Ecto neural progenitor cell (in vitro differentiated cells): Measurements from ENCODE around the gene GLS.

Experiments
- DNase-seq: peaks from one replicate; pipeline ENCODE4 v3.0.0-alpha.2; 2018; ENCODE audit warnings: low spot score

Gene GLS

DNA sequence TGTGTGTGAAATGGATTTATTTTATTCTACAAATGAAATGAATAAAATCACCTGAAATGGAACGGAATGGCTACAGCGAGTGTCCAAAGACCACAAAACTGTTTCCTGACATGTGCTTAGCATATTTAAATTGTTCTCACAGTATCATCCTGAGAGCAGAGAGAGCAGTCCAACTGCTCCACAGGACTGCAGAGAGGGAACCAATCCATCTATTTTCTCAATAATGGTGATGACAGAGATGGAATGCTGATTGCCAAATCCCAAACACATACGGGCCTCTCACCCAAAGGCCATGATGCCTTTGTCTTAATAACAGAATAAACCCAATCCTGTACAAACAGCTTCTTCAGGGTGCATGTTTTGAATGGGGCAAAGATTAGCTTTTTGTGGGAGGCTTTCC is 92.2 kb downstream of the GLS start:
- no peak for DNase-seq

- DNase-seq, result no peak
Observed at GRCh38 chr2:190973262-190973661, 92.6 kb downstream of the GLS start.

- no peak for DNase-seq
Observed at GRCh38 chr2:190973726-190974628, 93.4 kb downstream of the GLS start.

DNA sequence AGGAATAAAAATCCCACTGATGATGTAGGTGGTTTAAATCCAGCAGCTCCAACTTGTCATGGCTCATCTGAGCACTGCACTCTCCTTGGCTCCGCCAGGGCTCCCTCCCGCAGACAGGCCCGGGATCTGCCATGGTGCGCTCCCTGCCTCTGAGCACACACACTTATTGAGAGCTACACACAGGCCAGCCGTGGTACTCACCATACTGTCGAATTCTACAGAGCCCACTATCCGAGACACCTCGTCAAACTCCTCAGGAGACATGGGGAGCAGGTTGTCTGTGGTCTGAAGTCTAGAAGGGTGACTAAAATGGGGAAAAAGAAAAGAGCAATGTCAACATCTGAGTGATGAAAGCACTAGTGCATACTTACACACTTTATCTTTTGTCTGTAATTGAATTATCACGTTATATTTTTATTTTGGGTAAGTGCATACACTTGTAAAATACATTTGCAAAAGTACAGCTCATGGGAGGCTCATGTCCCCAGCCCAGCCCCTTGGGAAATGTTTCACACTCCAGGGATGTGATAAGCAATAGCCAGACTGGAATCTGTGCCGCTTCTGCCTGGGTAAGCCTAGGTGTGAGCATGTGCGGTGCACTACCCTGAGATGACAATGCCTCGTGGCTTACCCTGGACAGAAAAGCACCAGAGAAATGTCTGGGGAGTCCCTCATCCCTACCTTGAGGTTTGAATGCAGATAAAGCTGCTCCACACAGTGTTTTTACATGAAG is 94.2 kb downstream of the GLS start:
- no peak for DNase-seq

DNA sequence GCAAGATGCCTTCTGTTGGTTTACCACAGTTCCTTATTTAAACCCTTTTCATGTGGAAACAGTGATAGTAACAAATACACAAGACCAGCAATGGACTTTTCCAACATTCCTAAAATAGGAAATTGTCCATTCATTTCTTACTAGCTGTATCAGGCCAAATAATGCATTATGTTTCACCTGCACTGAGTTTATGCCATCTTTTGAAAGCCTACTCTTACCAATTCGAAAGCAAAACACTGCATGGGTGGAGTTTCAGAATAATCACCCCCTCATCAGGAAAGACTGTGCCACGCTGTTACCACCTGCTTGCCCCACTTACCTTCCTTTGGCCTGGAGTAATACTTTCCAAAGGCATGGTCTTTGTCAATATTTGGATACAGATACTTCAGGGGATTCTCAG is 95.9 kb downstream of the GLS start:
- no peak for DNase-seq

- no peak for DNase-seq
Observed at GRCh38 chr2:190977505-190977904, 96.9 kb downstream of the GLS start.

- no peak for DNase-seq
Observed at GRCh38 chr2:190978389-190979053, 97.9 kb downstream of the GLS start.

GRCh38 chr2:190979906-190980629 is 99.4 kb downstream of the GLS start:
- peak; percentile 51 for DNase-seq

DNA sequence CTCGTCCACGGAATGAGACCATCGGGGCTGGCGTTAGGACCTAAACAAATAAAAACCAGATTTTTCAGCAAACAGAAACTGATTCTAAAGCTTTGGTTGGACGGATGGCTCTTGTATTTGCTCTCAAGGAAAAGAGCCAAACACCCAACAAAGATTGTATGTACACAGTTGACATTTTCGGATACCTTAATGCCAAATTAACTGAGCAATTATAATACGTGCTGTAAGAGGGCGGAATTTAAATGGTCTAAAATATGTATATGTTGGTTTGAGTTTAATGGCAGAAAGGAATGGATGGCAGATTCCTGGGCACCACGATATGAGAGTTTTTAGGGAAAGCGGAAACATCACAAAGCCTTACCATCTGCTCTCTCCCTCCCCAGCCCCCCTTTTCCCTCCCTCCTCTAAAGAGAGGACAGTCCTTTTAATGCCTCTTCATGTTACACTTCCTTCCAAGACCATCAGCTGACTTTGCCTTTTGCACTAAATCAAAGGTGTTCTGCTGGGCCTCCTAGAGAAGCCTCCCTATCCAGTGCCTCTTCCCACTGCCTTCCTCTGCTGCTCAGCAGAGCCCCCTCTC is 100.1 kb downstream of the GLS start:
- DNase-seq, result no peak

GRCh38 chr2:190981333-190981732 is 100.7 kb downstream of the GLS start:
- no peak for DNase-seq

DNA sequence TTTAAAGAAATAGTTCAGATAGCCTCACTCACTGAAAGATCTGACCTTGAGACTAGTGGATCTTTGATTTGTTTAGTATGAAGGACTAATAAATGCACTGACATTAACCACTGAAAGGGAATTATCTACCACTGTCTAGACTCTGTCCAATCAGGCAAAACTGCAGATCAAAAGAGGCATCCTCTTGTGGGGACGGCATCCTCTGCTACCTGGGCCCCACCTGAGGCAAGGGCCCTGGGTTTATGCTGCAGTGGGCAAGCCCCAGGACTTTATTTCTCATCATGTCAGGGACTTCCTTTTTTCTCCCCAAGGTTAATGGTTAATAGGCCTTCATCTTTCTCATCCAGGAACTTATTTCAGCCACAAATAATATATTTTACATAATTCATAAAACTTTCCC is 101.1 kb downstream of the GLS start:
- no peak for DNase-seq

GRCh38 chr2:190982262-190983034 is 101.8 kb downstream of the GLS start:
- DNase-seq, result no peak

- DNase-seq, result no peak
Observed at GRCh38 chr2:190984595-190984994, 104.0 kb downstream of the GLS start.

DNA sequence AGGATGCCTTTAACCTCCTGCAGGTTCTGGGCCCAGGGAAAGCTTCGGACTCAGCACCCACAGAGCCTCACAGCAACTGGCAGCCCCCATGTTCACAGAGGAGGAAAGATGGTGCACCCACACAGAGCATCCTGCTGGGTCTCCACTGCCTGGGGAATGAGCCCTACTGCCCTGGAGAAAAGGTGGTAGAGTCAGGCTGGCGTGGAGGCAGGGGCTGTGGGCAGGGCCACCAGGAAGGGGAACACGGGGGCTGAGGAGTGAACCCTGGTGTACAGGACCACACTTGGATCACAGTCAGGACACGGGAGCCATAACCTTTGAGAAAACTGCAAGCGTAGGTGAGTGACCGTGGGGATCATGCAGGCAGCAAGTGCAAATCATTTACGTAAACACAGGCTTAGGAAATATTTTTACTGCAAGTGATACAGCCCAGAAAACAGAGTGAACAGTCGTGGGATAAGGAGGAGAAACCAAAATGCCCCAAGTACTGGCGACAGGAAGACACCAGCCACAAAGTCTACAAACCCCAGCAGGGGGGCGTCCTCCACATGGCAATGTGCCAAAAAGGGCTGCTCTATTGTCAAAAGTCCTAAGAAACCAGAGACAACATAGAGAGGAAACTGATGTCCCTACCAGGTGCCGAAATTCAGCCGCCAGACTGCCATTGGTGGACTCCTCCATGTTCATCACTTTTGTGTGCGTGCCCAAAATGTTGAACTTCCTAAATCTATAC is 105.8 kb downstream of the GLS start:
- no peak for DNase-seq

- no peak for DNase-seq
Observed at GRCh38 chr2:190987116-190987515, 106.5 kb downstream of the GLS start.

DNA sequence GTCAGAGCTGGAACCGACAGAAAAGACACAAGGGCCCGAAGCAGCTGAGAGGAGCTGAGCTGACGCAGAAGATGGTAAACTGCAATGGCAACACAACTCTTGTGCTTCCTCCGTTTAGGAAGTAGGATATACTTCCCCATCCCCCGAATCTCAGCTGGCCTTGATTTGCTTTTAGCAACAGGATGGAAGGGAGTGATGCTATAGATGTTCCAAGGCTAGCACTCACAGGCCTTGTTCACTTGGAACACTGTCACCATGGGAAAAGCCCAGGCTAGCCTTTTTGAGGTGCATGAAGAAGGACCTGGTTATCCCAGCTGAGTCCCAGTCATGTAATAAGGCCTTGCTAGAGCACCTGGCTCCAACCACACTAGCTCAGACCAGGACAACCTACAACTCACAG is 107.3 kb downstream of the GLS start:
- DNase-seq, result no peak

DNA sequence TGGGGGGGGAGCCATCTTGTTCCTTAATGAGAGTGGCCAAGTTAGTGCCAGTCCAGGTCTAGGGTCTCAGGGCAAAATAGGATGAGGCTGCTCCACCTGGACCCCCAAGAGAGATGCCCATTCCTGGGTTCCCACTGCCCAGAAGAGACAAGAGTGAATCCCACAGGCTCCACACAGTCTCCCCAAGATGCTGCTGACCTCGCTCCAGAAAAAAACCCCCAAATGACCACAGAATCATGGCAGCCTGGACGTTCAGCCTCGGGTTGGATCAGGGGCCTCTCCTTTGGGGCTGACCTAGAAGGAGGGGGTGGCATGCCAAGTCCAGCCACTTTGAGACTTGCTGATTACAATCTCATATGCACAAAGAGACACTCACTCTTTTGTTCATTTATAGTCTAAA is 108.3 kb downstream of the GLS start:
- no peak for DNase-seq

GRCh38 chr2:190990132-190990531 is 109.5 kb downstream of the GLS start:
- no peak for DNase-seq

DNA sequence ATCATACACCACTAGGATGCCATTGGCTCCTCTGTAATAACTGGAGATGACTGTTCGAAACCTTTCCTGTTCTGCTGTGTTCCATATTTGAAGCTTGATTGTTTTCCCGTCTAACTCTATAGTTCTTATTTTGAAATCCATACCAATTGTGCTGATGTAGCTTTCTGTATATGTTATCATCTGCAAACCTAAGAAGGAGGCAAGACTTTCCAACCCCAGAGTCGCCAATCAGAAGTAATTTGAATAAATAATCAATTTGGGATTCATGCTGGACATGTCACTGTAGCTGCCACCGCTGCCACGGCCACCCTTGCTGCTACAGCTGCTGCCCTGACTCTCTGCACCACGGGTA is 112.6 kb downstream of the GLS start:
- DNase-seq, result no peak

DNA sequence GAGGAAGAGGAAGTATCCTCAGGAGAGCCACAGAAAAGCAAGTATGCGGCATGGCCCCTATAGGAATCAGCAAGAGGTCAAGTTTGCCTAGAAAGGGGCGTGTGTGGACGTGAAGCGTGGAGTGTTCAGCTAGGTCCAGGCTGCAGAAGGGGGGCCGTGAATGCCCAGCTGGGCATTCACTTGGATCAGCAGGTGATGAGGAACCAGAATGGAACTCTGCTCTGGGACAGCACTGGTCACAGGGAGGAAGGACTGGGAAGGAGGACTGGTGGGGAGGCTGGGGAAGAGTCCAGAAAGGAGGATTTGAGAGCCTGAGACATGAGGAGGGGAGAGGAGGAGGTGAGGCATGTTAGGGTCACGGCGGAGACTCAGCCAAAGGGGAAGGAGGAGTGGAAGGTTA is 113.5 kb downstream of the GLS start:
- DNase-seq, result no peak
